K562 (cell line): Measurements from ENCODE around the gene VANGL1. TPM values are rescaled to one million over a fixed set of nuclear protein-coding genes. Genes with fewer than 3 reads are reported as not detected.

Experiments used
- JUN ChIP-seq, 2 experiments: sonication (generic) in 1 of 2; formaldehyde crosslinking in 1 of 2; IDR thresholded peaks; 2 replicates each; pipeline versions ENCODE4 v1.6.1 to v1.8.0; 2012 to 2022; ENCODE audit warnings: borderline replicate concordance in 2 of 2, mild to moderate bottlenecking in 2 of 2, improper control_type of control experiment in 1 of 2, low read depth in 1 of 2, low read length in 1 of 2, missing genetic modification reagents in 1 of 2
- JUND ChIP-seq, 2 experiments: IDR thresholded peaks; 2 replicates in 1 of 2; 3 replicates in 1 of 2; pipeline ENCODE4 v1.6.1; 2011; ENCODE audit warnings: borderline replicate concordance in 2 of 2, low read depth in 2 of 2, low read length in 2 of 2, improper control_type of control experiment in 1 of 2, missing biosample characterization in 1 of 2, missing genetic modification characterization in 1 of 2, missing genetic modification reagents in 1 of 2
- MEIS2 ChIP-seq: fragments of 450-650 bp; IDR thresholded peaks from 2 replicates; pipeline ENCODE4 v1.6.1; 2014; ENCODE audit warnings: mild to moderate bottlenecking; ENCODE audit not compliant: partially characterized antibody
- ZKSCAN3 ChIP-seq: fragments of 250-450 bp; sonication (Bioruptor Pico); IDR thresholded peaks from 2 replicates; pipeline ENCODE4 v1.4.0; 2020
- ZNF695 ChIP-seq: fragments of 450-650 bp; formaldehyde crosslinking; IDR thresholded peaks from 2 replicates; pipeline ENCODE4 v1.4.0; 2020; ENCODE audit warnings: mild to moderate bottlenecking, moderate library complexity
- polyA plus RNA-seq, 8 experiments: library from polyadenylated mRNA; depleted of rRNA in 4 of 8; stranded (reverse) in 5 of 8; unstranded in 3 of 8; fragments of >200 nt; fragmentation: Nextera tagmentation in 2 of 8; fragmentation: Illumina TruSeq in 1 of 8; extraction: Ambion mirVana in 2 of 8; extraction: Trizol in 1 of 8; gene quantifications; 2 replicates each; pipeline versions ENCODE4 v1.2.1 to v1.2.3, GENCODE V29; 2011 to 2014; ENCODE audit warnings: inconsistent platforms in 1 of 8, missing spikeins in 1 of 8
- total RNA-seq, 7 experiments: library from RNA; depleted of rRNA in 6 of 7; stranded (reverse); fragments of >200 nt in 6 of 7; fragmentation: Illumina TruSeq in 2 of 7; extraction: Trizol in 2 of 7; gene quantifications; 2 replicates each; pipeline versions ENCODE4 v1.2.1 to v1.2.3, GENCODE V29; 2011 to 2021; ENCODE audit warnings: low replicate concordance in 1 of 7
- TF ChIP-seq, protein P1 (sequence below): sonication (generic); formaldehyde crosslinking; IDR thresholded peaks from 2 replicates; pipeline ENCODE4 v1.8.1; 2023; ENCODE audit warnings: mild to moderate bottlenecking, missing genetic modification reagents
- TF ChIP-seq, protein P2 (sequence below): fragments of 250-450 bp; sonication (Bioruptor Pico); IDR thresholded peaks from 2 replicates; pipeline ENCODE4 v1.9.0; 2021; ENCODE audit warnings: mild to moderate bottlenecking, inconsistent platforms

The VANGL1 gene
- total and polyA plus RNA-seq, 9 of the 15 experiments (the other 6 are each of a cell fraction or from before 2014, with no cell fraction given): 0.90 to 12.8 (median 9.6) TPM

DNA sequence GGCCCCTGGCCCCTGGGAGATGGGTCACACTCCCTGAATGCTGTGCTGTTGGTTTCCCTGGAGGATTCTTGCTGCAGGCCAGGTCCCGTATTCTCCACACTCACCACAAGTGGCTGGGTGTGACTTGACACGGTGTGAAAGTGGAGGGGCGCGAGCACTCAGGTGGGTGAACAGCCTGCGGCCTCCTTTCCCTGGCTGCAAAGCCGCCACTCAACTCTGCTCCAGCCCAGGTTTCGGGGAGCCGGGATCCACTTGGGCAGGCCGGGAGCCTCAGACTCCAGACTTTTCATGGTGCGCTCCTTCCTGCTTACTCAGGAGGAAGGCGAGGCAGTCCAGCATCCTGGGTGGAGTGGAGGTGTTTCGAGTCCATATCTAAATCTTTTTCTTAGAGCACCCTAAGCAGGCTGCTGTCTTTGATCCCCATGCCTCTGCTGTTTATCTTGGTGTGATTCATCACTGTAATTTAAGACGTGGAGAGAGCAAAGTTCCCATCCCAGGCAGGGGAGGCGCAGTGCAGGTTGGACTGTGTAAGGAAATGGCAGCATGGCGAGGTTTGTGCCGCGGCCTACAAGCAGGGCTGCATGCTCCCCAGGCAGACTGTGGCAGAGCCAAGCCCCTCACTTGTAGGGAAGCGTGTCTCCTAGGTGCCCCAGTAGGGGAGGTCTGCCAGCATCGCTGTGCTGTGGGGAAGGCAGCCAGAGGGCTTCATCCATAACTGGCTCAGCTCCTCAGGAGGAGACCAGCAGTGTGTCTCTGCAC, 29.6 kb downstream of the VANGL1 start (continued):
- TF ChIP-seq JUN (IDR thresholded peaks at IDR 0.05; ENCODE audit: borderline replicate concordance, low read depth, low read length) (peak; percentile 8; the same call in 1 of the 2 replicates), JUN (CRISPR knock-in tag; IDR thresholded peaks at IDR 0.05; ENCODE audit: borderline replicate concordance) (no peak), ZNF695 (CRISPR knock-in tag) (no peak), JUND (IDR thresholded peaks at IDR 0.05; ENCODE audit: borderline replicate concordance, low read depth, low read length) (peak; percentile 65; the same call in 1 of the 2 replicates), JUND (tag; IDR thresholded peaks at IDR 0.05; ENCODE audit: borderline replicate concordance, low read depth, low read length) (peak; percentile 58; the same call in 1 of the 3 replicates), ZKSCAN3 (CRISPR knock-in tag) (no peak), MEIS2 (no peak)
- TF ChIP-seq, protein P1, sequence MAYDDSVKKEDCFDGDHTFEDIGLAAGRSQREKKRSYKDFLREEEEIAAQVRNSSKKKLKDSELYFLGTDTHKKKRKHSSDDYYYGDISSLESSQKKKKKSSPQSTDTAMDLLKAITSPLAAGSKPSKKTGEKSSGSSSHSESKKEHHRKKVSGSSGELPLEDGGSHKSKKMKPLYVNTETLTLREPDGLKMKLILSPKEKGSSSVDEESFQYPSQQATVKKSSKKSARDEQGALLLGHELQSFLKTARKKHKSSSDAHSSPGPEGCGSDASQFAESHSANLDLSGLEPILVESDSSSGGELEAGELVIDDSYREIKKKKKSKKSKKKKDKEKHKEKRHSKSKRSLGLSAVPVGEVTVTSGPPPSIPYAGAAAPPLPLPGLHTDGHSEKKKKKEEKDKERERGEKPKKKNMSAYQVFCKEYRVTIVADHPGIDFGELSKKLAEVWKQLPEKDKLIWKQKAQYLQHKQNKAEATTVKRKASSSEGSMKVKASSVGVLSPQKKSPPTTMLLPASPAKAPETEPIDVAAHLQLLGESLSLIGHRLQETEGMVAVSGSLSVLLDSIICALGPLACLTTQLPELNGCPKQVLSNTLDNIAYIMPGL (CRISPR knock-in tag): no peak
- TF ChIP-seq, protein P2, sequence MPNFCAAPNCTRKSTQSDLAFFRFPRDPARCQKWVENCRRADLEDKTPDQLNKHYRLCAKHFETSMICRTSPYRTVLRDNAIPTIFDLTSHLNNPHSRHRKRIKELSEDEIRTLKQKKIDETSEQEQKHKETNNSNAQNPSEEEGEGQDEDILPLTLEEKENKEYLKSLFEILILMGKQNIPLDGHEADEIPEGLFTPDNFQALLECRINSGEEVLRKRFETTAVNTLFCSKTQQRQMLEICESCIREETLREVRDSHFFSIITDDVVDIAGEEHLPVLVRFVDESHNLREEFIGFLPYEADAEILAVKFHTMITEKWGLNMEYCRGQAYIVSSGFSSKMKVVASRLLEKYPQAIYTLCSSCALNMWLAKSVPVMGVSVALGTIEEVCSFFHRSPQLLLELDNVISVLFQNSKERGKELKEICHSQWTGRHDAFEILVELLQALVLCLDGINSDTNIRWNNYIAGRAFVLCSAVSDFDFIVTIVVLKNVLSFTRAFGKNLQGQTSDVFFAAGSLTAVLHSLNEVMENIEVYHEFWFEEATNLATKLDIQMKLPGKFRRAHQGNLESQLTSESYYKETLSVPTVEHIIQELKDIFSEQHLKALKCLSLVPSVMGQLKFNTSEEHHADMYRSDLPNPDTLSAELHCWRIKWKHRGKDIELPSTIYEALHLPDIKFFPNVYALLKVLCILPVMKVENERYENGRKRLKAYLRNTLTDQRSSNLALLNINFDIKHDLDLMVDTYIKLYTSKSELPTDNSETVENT (CRISPR knock-in tag): no peak
